ENCODE data around the gene CENATAC.
"Not testable (repeated sequence)": the region's sequence is repeated elsewhere in the genome, so short reads cannot be mapped to it uniquely, and the experiment has no call there.

The CENATAC gene

DNA sequence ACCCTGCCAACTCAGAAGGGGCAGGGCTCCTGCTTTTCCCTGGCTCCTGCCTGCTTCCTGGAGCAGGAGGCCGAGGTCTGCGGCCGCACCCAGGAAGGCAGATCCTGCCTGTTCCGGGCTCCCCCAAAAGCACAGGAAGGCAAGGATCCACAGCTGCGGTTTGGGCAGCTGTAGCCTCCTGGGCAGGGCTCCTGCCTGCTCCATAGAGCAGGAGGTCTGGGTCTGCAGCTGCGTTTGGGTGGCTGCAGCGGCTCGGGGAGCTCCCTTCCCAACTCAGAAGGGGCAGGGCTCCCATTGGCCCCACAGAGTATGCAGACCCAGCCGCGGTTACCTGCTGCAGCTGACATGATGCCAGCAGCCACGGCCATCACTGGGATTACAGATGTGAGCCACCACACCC lies 36.3 kb upstream of the CENATAC start:
- Histone ChIP-seq H4K20me1 (no peaks in the 10 kb centered on the region), H3K4me2 (peak overlapping the region; percentile 67), H3K27ac (peak overlapping the region; percentile 40), H3K4me3 (no peak overlapping the region), H3K36me3 (no peaks in the 10 kb centered on the region), H3K4me1 (peaks cover 43% of the 10 kb centered on the region), H3K9ac (no peak overlapping the region), H3K9me3 (no peaks in the 10 kb centered on the region), H3K27me3 (no peaks in the 10 kb centered on the region)
- TF ChIP-seq Cebpa-rat (IDR thresholded peaks at IDR 0.05), result no peak

DNA sequence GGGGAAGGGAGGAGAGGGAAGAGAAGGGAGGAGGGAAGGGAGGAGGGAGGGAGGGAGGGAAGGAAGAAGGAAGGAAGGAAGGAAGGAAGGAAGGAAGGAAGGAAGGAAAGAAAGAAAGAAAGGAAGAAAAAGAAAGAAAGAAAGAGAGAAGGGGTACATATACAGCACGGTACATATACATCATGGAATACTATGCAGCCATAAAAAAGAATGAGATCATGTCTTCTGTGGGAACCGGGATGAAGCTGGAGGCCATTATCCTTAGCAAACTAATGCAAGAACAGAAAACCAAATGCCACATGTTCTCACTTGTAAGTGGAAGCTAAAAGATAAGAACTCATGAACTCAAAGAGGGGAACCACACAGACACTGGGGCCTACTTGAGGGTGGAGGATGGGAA lies 28.4 kb upstream of the CENATAC start:
- not testable (repeated sequence) for H3K9ac ChIP-seq, H3K4me3 ChIP-seq

DNA sequence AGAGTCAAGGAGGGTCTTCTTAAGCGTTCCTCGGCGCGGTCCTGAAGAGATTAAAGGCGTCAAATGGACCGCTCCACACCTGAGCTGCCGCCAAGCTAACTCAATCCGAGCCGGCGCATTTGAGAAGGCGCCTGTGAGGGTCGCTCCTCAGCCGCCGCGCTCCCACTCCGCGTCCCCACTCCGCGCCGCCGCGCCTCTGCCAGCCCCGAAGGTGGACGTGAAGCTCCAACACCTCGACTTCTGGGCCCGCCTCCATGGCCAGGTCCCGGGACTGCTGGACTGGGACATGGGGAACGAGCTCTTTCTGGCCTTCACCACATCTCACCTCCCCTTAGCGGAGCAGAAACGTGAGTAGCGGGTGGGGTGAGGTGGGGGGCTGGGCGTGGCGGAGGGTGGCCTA lies 26.3 kb upstream of the CENATAC start, which contains the start of gene FOXR1:
Gene FOXR1 (plus strand): TSS at position 116 of the 400 bp plus-strand sequence. CDS start 171 bp downstream, at position 287.
- no peak within 1 kb of the TSS for H3K9ac ChIP-seq

More for the DNA sequence above, 28.4 kb upstream of the CENATAC start:
- peaks cover 16% of the 10 kb centered on the region for H3K4me1 ChIP-seq
- not testable (repeated sequence) for H3K36me3 ChIP-seq, H3K27me3 ChIP-seq, H3K4me2 ChIP-seq, H3K27ac ChIP-seq, H3K9me3 ChIP-seq, H4K20me1 ChIP-seq

DNA sequence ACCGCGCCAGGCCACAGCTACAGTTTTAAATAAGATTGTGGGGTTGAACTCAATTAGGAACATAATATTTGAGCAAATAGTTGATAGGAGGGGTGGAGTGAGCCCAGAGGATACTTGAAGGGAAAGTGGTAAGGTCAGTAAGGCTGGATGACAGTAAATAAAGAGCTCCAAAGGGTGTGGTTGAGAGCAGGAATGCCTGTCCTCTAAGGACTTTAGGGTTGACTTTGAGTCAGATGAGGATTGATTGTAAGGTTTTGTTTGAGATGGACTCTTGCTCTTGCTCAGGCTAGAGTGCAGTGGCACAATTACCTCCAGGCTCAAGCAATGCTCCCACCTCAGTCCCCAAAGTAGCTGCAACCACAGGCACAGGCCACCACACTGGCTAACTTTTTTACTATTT lies 24.0 kb upstream of the CENATAC start:
- H3K4me3 ChIP-seq, result no peak overlapping the region
- TF ChIP-seq Cebpa-rat (IDR thresholded peaks at IDR 0.05), result no peak
- H3K9ac ChIP-seq, result no peak overlapping the region
- no peak overlapping the region for H3K27ac ChIP-seq
- H3K36me3 ChIP-seq, result no peaks in the 10 kb centered on the region
- no peak overlapping the region for H3K4me2 ChIP-seq
- H4K20me1 ChIP-seq, result no peaks in the 10 kb centered on the region
- no peaks in the 10 kb centered on the region for H3K27me3 ChIP-seq
- H3K9me3 ChIP-seq, result peaks cover 5% of the 10 kb centered on the region
- no peaks in the 10 kb centered on the region for H3K4me1 ChIP-seq

More for the DNA sequence above, 26.3 kb upstream of the CENATAC start, which contains the start of gene FOXR1:
- Histone ChIP-seq H3K4me3 (no peak within 1 kb of the TSS), H3K4me1 (no peaks in the 10 kb centered on the region), H3K9me3 (peaks cover 5% of the 10 kb centered on the region), H3K27me3 (no peaks in the 10 kb centered on the region), H3K4me2 (no peak within 1 kb of the TSS), H3K27ac (no peak within 1 kb of the TSS), H4K20me1 (no peaks in the 10 kb centered on the region), H3K36me3 (no peaks in the 10 kb centered on the region)
- no peak for TF ChIP-seq Cebpa-rat (IDR thresholded peaks at IDR 0.05)

DNA sequence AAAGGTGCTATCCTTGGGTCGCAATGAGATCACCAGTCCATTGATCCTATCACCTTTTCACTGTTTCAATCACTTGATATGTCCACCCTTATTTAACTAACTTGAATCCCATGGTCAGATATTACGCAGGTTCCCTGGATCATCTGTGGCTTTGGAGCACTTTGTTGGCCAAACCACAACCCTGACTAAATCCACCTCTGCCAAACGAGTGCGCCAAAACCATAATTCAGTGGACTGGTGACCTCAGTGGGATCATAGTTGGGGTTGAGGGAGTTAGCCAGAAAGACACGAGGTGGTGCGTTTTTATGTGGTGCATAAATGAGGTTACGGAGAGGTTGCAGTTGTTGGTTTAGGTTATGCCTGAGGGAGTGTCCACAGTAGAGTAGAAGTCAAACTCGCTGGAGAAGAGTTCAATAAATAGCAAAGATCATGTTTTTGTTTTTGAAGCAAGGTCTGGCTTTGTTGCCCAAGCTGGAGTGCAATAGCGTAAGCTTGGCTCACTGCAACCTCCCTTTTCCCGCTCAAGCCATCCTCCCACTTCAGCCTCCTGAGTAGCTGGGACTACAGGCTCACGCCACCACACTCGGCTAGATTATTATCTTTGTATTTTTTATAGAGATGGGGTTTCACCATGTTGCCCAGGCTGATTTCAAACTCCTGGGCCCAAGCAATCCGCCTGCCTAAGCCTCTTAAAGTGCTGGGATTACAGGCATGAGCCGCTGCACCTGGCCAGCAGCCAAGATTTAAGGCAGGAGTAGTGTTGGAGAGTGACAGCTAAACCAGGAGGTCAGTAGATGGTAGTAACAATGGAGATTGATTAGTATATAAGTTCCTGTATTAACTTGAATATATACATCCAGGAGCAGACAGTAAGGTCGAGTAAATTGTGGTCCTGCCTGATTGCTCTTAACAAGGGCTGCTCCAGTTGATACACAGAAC lies 21.9 kb upstream of the CENATAC start:
- no peak overlapping the region for H3K27ac ChIP-seq
- no peak overlapping the region for H3K4me3 ChIP-seq
- H4K20me1 ChIP-seq, result no peaks in the 10 kb centered on the region
- H3K9me3 ChIP-seq, result peaks cover 5% of the 10 kb centered on the region
- H3K27me3 ChIP-seq, result no peaks in the 10 kb centered on the region
- no peaks in the 10 kb centered on the region for H3K36me3 ChIP-seq
- H3K4me1 ChIP-seq, result no peaks in the 10 kb centered on the region
- H3K4me2 ChIP-seq, result no peak overlapping the region
- no peak for TF ChIP-seq Cebpa-rat (IDR thresholded peaks at IDR 0.05)
- no peak overlapping the region for H3K9ac ChIP-seq

DNA sequence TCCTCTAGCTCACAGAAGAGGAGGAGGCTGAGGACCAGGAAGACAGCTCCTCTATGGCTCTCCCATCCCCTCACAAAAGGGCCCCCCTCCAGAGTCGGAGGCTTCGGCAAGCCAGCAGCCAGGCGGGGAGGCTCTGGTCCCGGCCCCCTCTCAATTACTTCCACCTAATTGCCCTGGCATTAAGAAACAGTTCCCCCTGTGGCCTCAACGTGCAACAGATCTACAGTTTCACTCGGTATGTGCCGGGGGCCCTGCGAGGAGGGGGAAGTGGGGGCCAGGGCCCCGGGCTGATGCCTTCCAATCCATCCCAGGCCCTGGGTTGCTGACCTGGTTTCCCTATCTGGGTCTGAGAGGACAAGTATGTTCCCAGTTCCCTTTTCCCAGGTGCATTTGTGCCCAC lies 18.5 kb upstream of the CENATAC start:
- H3K9ac ChIP-seq, result no peak overlapping the region
- H3K27me3 ChIP-seq, result no peaks in the 10 kb centered on the region
- no peaks in the 10 kb centered on the region for H4K20me1 ChIP-seq
- H3K36me3 ChIP-seq, result no peaks in the 10 kb centered on the region
- H3K4me3 ChIP-seq, result no peak overlapping the region
- no peak overlapping the region for H3K4me2 ChIP-seq
- no peaks in the 10 kb centered on the region for H3K9me3 ChIP-seq
- H3K27ac ChIP-seq, result no peak overlapping the region
- no peaks in the 10 kb centered on the region for H3K4me1 ChIP-seq
- TF ChIP-seq Cebpa-rat (IDR thresholded peaks at IDR 0.05), result no peak

DNA sequence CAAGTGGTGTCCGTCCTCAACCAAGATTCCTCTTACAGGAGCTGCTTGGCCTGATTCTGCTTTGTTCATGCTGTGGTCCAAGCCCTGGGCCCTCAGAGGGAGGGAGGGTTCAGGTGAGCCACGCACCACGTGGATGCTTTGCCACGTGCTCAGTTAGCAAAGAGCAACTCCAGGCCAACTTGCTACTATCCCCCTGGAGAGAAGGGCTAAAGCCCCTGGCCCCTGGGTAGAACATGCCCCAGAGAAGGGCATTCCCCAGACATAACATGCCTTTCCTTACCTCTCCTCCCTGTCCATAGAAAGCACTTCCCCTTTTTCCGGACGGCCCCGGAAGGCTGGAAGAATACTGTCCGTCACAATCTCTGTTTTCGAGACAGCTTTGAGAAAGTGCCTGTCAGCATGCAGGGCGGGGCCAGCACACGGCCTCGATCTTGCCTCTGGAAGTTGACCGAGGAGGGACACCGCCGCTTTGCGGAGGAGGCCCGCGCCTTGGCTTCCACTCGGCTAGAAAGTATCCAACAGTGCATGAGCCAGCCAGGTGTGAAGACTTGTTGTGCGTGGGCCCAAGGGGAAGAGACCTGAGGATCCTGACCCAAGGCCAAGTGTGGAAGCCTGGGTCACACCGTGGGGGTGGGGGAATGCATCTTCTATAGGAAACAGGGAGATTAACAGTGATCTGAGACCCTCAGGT lies 17.6 kb upstream of the CENATAC start:
- H3K9me3 ChIP-seq, result no peaks in the 10 kb centered on the region
- H3K4me2 ChIP-seq, result no peak overlapping the region
- no peaks in the 10 kb centered on the region for H4K20me1 ChIP-seq
- no peak for TF ChIP-seq Cebpa-rat (IDR thresholded peaks at IDR 0.05)
- H3K36me3 ChIP-seq, result no peaks in the 10 kb centered on the region
- no peak overlapping the region for H3K4me3 ChIP-seq
- H3K27me3 ChIP-seq, result no peaks in the 10 kb centered on the region
- H3K4me1 ChIP-seq, result no peaks in the 10 kb centered on the region
- H3K27ac ChIP-seq, result no peak overlapping the region
- H3K9ac ChIP-seq, result no peak overlapping the region

DNA sequence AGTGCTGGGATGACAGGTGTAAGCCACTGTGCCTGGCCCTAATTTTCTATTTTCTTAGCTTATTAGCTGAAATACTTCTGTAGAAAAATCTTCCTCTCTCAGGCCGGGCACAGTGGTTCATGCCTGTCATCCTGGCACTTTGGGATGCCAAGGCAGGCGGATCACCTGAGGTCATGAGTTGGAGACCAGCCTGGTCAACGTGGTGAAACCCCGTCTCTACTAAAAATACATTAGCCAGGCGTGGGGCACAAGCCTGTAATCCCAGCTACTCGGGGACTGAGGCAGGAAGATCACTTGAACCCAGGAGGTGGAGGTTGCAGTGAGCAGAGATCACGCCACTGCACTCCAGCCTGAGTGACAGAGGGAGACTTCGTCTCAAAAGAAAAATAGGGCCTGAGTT lies 13.6 kb upstream of the CENATAC start:
- H4K20me1 ChIP-seq, H3K9ac ChIP-seq, H3K9me3 ChIP-seq: not testable (repeated sequence)

DNA sequence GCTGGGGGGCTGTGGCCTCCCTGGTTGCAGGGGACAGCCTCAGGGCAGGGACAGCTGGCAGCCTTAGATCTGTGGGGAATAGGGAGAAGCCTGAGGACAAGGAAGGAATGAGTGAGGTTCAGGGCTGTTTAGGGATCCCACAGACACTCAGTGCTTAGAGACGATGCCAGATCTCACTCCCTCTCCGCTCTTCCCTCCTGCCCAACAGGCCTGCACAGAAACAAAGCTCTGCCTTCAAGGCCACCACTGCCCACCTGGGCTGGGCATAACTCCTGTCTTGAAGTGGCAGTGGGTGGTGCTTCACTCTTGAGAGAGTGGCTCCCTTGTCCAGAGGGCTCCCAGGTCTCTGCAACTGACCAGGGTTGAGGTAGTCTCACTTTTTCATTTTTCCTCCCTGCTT lies 13.1 kb upstream of the CENATAC start:
- H3K4me1 ChIP-seq, result no peaks in the 10 kb centered on the region
- H3K4me3 ChIP-seq, result no peak overlapping the region
- no peaks in the 10 kb centered on the region for H3K27me3 ChIP-seq
- H3K27ac ChIP-seq, result no peak overlapping the region
- no peaks in the 10 kb centered on the region for H3K9me3 ChIP-seq
- H3K4me2 ChIP-seq, result no peak overlapping the region
- no peak for TF ChIP-seq Cebpa-rat (IDR thresholded peaks at IDR 0.05)
- no peaks in the 10 kb centered on the region for H3K36me3 ChIP-seq
- no peak overlapping the region for H3K9ac ChIP-seq
- H4K20me1 ChIP-seq, result no peaks in the 10 kb centered on the region

More for the DNA sequence above, 13.6 kb upstream of the CENATAC start:
- H3K27ac ChIP-seq, H3K36me3 ChIP-seq, H3K4me1 ChIP-seq, H3K4me2 ChIP-seq, H3K27me3 ChIP-seq, H3K4me3 ChIP-seq: not testable (repeated sequence)

DNA sequence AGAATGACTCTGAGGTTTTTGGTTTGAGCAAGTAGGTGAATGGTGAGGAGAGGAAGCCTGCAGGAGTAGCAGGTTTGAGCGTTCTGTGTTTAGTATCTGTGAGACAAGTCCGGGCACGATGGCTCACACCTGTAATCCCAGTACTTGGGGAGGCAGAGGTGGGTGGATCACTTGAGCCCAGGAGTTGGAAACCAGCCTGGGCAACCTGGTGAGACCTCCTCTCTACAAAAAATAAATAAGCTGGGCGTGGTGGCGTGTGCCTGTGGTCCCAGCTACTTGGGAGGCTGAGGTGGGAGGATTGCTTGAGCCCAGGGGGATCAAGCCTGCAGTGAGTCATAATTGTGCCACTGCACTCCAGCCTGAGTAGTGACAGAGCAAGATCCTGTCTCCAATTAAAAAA lies 9.7 kb upstream of the CENATAC start:
- Histone ChIP-seq H3K36me3 (peaks cover 5% of the 10 kb centered on the region; the same call in 1 of the 2 replicates), H3K9me3 (peaks cover 18% of the 10 kb centered on the region), H3K4me1 (no peaks in the 10 kb centered on the region), H3K4me3 (no peak overlapping the region), H3K4me2 (no peak overlapping the region), H4K20me1 (no peaks in the 10 kb centered on the region), H3K27me3 (no peaks in the 10 kb centered on the region), H3K9ac (no peak overlapping the region), H3K27ac (no peak overlapping the region)
- TF ChIP-seq Cebpa-rat (IDR thresholded peaks at IDR 0.05), result no peak

DNA sequence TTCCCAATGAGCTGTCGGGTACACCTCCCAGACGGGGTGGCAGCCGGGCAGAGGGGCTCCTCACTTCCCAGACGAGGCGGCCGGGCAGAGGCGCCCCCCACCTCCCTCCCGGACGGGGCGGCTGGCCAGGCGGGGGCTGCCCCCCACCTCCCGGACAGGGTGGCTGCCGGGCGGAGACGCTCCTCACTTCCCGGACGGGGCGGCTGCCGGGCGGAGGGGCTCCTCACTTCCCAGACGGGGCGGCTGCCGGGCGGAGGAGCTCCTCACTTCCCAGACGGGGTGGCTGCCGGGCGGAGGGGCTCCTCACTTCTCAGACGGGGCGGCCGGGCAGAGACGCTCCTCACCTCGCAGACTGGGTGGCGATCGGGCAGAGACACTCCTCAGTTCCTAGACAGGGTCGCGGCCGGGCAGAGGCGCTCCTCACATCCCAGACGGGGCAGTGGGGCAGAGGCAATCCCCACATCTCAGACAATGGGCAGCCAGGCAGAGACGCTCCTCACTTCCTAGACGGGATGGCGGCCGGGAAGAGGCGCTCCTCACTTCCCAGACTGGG lies 6.4 kb upstream of the CENATAC start:
- H3K4me2 ChIP-seq, H3K27me3 ChIP-seq, H3K9ac ChIP-seq, H3K4me3 ChIP-seq, H3K4me1 ChIP-seq, H3K27ac ChIP-seq, H4K20me1 ChIP-seq: not testable (repeated sequence)
- Histone ChIP-seq H3K36me3 (peaks cover 12% of the 10 kb centered on the region), H3K9me3 (peaks cover 18% of the 10 kb centered on the region)
